Stimulated activated naive B cell treated with anti-CD40 and anti-IgM and Interleukin-4, amounts not matched to agents 10 μg/mL and 1 μg/mL and 100 μg/mL, for 72 hours (primary cell): ENCODE measurements around the gene DIPK1B.

Experiments
- ATAC-seq, 2 donors: fragments of 150-1000 bp; cut with Tn5 transposase; replicated peaks; 2 replicates each; pipeline ENCODE4 v1.10.0; 2021; ENCODE audit warnings: moderate library complexity in 1 of 2
- DNase-seq: peaks from one replicate; pipeline ENCODE4 v3.0.0; 2021
- H3K27ac Mint-ChIP-seq: one replicate; pipeline ENCODE4 v1.8.0; 2022; ENCODE audit warnings: mild to moderate bottlenecking, mixed read lengths
- H3K27me3 Mint-ChIP-seq, 2 donors: one replicate each; pipeline ENCODE4 v1.8.0; 2022; ENCODE audit warnings: mixed read lengths in 2 of 2
- H3K36me3 Mint-ChIP-seq, 2 donors: one replicate each; pipeline ENCODE4 v1.8.0; 2022; ENCODE audit warnings: mixed read lengths in 2 of 2, mild to moderate bottlenecking in 1 of 2
- H3K4me1 Mint-ChIP-seq, 2 donors: one replicate each; pipeline ENCODE4 v1.8.0; 2022; ENCODE audit warnings: mixed read lengths in 2 of 2, mild to moderate bottlenecking in 1 of 2
- H3K4me3 Mint-ChIP-seq, 2 donors: one replicate each; pipeline ENCODE4 v1.8.0; 2022; ENCODE audit warnings: mild to moderate bottlenecking in 2 of 2, mixed read lengths in 2 of 2, moderate library complexity in 1 of 2
- H3K9me3 Mint-ChIP-seq, 2 donors: one replicate each; pipeline ENCODE4 v1.8.0; 2022; ENCODE audit warnings: mixed read lengths in 2 of 2, mild to moderate bottlenecking in 1 of 2

DIPK1B gene

DNA sequence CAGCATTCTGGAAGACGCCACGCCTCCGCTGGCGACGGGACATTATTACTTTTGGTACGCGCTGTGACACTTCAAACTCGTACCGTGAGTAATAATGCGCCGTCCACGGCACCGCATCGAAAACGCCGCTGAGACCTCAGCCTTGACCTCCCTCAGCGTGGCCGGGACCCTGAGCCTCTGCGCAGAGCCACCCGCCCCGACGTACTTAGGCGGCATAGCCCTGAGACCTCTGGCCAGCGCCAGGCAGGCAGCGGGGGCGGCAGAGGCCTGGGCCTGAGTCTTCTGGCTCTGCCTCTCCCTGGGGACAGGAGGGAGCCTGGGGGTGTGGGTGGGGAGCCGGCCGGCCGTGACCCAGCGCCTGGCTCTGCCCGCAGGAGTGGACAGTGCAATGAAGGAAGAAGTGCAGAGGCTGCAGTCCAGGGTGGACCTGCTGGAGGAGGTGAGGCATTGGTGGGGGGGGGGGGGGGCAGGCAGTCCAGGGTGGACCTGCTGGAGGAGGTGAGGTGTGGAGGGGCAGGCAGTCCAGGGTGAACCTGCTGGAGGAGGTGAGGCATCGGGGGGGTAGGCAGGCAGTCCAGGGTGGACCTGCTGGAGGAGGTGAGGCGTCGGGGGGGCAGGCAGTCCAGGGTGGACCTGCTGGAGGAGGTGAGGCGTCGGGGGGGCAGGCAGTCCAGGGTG, 41.7 kb upstream of the DIPK1B start:
- Mint-ChIP-seq H3K4me3 (no peak overlapping the region), H3K4me1 (peaks cover 7 to 16% of the 10 kb centered on the region in 2 donors), H3K27ac (no peak overlapping the region), H3K36me3 (peaks cover 5 to 10% of the 10 kb centered on the region in 2 donors), H3K27me3 (peaks cover 18% of the 10 kb centered on the region in 2 donors), H3K9me3 (no peaks in the 10 kb centered on the region)
- ATAC-seq (no peak), DNase-seq (no peak)

- ATAC-seq: no peak
- peaks cover 7 to 16% of the 10 kb centered on the region in 2 donors for H3K4me1 Mint-ChIP-seq
- peaks cover 18% of the 10 kb centered on the region in 2 donors for H3K27me3 Mint-ChIP-seq
- no peak overlapping the region for H3K4me3 Mint-ChIP-seq
- DNase-seq: no peak
- H3K27ac Mint-ChIP-seq: no peak overlapping the region
- peaks cover 5 to 10% of the 10 kb centered on the region in 2 donors for H3K36me3 Mint-ChIP-seq
- no peaks in the 10 kb centered on the region for H3K9me3 Mint-ChIP-seq
Measured at GRCh38 chr9:136671254-136671614, 41.1 kb upstream of the DIPK1B start.

DNA sequence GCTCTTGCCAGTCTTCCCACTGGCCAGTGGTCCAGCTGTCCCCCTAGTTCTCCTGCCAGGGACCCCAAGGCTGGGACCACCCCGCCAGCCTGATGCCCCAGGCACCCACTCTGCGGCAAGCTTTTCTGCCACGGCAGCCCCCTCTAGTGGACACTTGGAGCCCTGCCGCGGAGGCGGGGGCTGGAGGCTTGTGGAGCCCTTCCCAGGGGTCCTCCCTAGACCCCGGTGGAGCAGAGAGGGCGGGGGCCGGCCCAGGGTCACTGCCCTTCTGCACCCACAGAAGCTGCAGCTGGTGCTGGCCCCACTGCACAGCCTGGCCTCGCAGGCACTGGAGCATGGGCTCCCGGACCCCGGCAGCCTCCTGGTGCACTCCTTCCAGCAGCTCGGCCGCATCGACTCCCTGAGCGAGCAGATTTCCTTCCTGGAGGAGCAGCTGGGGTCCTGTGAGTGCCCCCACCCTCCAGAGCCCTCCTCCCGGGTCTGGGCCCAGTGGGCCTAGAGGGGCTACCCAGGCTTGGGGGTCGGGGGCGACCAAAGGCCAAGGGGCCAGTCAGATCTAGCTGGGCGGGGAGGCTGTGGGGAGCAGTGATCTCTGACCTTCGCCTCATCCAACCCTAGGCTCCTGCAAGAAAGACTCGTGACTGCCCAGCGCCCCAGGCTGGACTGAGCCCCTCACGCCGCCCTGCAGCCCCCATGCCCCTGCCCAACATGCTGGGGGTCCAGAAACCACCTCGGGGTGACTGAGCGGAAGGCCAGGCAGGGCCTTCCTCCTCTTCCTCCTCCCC, 40.5 kb upstream of the DIPK1B start:
- Mint-ChIP-seq H3K27me3 (peaks cover 13% of the 10 kb centered on the region in 2 donors), H3K27ac (no peak overlapping the region), H3K36me3 (peaks cover 5 to 10% of the 10 kb centered on the region in 2 donors), H3K4me3 (no peak overlapping the region), H3K4me1 (peaks cover 4 to 11% of the 10 kb centered on the region in 2 donors), H3K9me3 (no peaks in the 10 kb centered on the region)
- ATAC-seq (peak; percentile 45 to 53), DNase-seq (no peak)

DNA sequence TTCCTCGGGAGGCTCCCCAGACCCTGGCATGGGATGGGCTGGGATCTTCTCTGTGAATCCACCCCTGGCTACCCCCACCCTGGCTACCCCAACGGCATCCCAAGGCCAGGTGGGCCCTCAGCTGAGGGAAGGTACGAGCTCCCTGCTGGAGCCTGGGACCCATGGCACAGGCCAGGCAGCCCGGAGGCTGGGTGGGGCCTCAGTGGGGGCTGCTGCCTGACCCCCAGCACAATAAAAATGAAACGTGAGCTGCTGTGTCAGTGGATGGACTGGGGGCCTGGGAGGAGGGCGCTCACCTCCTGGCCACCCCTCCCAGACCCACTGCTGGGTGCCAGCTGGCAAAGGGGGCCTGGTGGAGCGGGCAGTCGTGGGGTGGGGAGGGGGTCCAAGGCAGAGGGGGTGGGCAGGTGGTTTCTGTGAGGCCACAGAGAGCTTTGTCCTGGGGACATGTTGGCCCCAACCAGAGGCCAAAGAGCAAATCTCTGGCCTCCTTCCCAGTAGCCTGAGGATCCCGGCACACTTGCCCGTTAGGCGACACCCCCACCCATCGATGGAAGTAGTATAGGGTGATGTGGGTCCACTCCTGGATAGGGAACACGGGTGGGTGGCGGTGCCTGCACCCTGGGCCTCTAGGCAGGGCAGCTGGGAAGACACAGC, 39.8 kb upstream of the DIPK1B start:
- Mint-ChIP-seq H3K4me1 (peaks cover 4 to 11% of the 10 kb centered on the region in 2 donors), H3K36me3 (peaks cover 5 to 10% of the 10 kb centered on the region in 2 donors), H3K4me3 (no peak overlapping the region), H3K9me3 (no peaks in the 10 kb centered on the region), H3K27me3 (peaks cover 11 to 13% of the 10 kb centered on the region in 2 donors), H3K27ac (no peak overlapping the region)
- no peak for ATAC-seq
- no peak for DNase-seq

DNA sequence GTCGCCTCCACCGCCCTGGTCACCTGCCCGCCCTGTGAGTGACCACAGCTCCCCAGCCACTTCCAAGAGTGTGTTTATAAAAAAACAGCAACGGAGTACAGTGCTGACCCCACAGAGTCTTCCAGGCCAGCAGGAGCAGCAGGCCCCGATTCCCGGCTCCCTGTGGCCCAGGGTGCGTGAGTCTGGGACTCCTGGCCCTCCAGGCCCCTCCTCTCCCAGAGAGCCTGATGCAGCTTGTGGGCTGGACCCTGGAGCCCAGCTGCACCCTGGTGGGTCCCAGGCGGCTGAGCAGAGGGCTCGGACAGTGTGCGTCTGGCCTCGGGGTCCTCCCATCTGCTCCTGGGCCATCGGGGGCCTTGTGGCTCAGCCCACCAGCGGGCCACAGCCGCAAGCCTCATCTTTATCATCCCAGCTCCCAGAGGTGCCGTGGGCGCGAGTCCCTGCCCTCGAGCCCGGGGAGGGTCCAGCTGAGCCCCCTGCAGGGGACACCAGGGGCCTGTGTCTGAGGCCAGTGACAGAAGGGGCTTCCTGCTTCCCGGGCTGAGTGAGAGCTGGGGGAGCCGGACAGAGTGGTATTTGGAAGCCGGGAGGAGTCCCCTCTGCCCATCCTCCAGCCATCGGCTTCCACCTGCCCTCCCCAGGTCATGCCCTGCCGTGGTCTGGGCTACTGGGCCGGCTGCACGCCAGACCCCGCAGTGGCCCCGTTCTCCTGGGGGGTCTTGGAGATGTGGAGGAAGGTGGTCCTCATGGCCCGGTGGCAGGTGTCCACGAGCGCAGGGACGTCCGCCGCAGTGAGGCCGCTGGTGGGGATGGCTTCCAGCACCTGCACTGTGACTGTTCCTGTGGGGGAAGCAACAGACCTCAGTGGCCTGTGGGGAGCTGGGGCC, 39.0 kb upstream of the DIPK1B start:
- H3K4me1 Mint-ChIP-seq: peaks cover 4 to 11% of the 10 kb centered on the region in 2 donors
- ATAC-seq: no peak
- no peak overlapping the region for H3K4me3 Mint-ChIP-seq
- H3K27ac Mint-ChIP-seq: no peak overlapping the region
- peaks cover 5 to 10% of the 10 kb centered on the region in 2 donors for H3K36me3 Mint-ChIP-seq
- no peaks in the 10 kb centered on the region for H3K9me3 Mint-ChIP-seq
- DNase-seq: no peak
- H3K27me3 Mint-ChIP-seq: peaks cover 10 to 11% of the 10 kb centered on the region in 2 donors

DNA sequence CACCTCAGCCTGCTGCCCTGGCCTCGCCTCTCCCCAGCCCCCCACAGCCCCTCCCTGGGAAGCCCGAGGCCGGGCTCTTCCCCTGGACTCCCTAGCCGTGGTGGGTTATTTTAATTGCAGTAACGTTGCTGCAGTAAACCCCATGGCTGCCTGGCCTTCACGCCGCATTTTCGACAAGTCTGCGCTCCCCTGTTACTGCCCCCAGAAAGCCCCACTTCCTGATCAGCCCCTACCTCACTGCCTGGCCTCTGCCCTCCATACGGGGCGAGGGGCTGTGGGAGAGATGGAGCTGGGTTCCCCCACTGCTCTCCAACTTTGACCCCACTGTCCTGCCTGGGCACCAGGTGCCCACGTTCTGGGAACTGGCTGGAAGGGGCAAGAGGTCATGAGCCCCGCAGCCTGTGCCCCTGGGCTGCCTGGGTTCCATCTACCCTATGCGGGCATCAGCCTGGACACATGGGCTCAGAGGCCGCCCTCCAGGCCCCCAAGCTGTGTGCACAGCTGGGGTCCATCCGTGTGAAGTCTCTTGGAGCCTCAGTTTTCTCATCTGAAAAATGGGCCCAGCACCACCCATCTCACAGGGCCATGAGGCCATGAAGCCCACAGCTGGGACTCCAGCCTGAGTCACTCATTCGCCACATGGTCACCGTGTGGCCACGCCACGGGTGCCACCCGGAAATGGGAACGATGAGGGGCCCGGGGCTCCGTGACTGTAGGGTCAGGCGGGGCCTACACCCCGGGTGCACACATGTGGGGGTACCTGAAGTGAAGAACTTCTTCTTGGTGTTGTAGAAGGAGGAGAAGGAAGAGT, 38.2 kb upstream of the DIPK1B start:
- peaks cover 5 to 10% of the 10 kb centered on the region in 2 donors for H3K36me3 Mint-ChIP-seq

DNA sequence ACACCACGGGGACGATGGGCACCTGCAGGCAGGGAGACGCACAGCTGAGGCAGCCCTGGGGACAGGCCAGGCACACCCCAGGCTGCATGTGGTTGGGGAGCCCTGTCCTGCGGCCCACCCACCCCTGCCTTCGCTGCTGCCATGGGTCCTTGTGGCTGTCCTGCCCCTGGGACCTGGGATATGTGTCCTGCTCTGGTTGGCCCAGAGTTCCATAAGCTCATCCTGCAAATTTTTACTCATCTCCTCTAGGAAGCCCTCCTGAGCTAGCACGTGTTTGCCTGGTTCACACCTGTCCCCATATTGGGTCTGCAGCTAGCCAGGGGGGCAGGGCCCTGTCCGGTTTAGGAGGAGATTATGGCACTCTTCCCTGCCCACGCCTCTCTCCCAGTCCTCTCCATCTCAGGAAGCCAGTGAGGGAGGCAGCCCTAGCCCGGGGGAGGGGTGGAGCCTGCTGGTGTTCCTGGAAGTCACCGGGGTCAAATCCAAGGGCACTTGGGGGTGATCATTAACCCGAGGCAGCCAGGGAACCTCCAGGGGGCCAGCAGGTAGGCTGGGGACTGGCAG, 37.5 kb upstream of the DIPK1B start:
- no peak for DNase-seq
- peaks cover 1 to 6% of the 10 kb centered on the region in 2 donors for H3K27me3 Mint-ChIP-seq
- no peaks in the 10 kb centered on the region for H3K9me3 Mint-ChIP-seq
- peaks cover 8 to 15% of the 10 kb centered on the region in 2 donors for H3K4me1 Mint-ChIP-seq
- peaks cover 5 to 11% of the 10 kb centered on the region in 2 donors for H3K36me3 Mint-ChIP-seq
- no peak overlapping the region for H3K27ac Mint-ChIP-seq
- H3K4me3 Mint-ChIP-seq: no peak overlapping the region
- no peak for ATAC-seq

More for the DNA sequence above, 38.2 kb upstream of the DIPK1B start:
- Mint-ChIP-seq H3K27me3 (peaks cover 5 to 6% of the 10 kb centered on the region in 2 donors), H3K9me3 (no peaks in the 10 kb centered on the region), H3K4me1 (peaks cover 4 to 9% of the 10 kb centered on the region in 2 donors), H3K4me3 (no peak overlapping the region), H3K27ac (no peak overlapping the region)
- ATAC-seq (no peak), DNase-seq (no peak)

- Mint-ChIP-seq H3K27ac (no peak overlapping the region), H3K27me3 (peaks cover 0 to 6% of the 10 kb centered on the region in 2 donors), H3K9me3 (no peaks in the 10 kb centered on the region), H3K4me1 (peaks cover 8 to 15% of the 10 kb centered on the region in 2 donors), H3K4me3 (no peak overlapping the region), H3K36me3 (peaks cover 5 to 11% of the 10 kb centered on the region in 2 donors)
- DNase-seq: no peak
- ATAC-seq: no peak
Measured at GRCh38 chr9:136675477-136676296, 36.7 kb upstream of the DIPK1B start.

DNA sequence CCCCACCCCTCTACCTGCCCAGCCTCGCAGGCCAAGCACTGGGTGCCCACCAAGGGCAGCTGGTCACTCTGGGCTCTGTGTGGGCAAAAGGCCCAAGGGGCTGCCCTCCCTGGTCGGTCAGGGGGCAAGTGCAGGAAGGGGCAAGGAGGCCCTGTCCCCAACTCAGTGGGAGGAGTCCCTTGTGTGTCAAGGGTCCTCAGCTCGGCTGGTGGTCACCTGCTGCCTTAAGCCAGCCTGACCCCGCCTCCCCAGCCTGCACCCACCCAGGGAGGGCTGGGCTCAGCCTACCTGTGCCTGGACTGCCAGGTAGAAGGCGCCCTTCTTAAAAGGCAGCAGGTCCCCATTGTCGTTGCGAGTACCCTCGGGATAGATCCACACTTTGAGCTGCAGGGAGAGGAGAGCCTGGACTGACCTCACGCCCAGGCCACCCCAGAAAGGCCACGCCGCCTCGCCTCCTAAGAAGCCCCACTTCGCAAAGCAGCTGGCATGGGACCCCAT, 36.0 kb upstream of the DIPK1B start:
- peaks cover 5 to 11% of the 10 kb centered on the region in 2 donors for H3K36me3 Mint-ChIP-seq
- no peak overlapping the region for H3K27ac Mint-ChIP-seq
- H3K4me3 Mint-ChIP-seq: no peak overlapping the region
- peaks cover 0 to 5% of the 10 kb centered on the region in 2 donors for H3K27me3 Mint-ChIP-seq
- H3K4me1 Mint-ChIP-seq: peaks cover 7 to 15% of the 10 kb centered on the region in 2 donors
- ATAC-seq: no peak
- H3K9me3 Mint-ChIP-seq: no peaks in the 10 kb centered on the region
- no peak for DNase-seq

DNA sequence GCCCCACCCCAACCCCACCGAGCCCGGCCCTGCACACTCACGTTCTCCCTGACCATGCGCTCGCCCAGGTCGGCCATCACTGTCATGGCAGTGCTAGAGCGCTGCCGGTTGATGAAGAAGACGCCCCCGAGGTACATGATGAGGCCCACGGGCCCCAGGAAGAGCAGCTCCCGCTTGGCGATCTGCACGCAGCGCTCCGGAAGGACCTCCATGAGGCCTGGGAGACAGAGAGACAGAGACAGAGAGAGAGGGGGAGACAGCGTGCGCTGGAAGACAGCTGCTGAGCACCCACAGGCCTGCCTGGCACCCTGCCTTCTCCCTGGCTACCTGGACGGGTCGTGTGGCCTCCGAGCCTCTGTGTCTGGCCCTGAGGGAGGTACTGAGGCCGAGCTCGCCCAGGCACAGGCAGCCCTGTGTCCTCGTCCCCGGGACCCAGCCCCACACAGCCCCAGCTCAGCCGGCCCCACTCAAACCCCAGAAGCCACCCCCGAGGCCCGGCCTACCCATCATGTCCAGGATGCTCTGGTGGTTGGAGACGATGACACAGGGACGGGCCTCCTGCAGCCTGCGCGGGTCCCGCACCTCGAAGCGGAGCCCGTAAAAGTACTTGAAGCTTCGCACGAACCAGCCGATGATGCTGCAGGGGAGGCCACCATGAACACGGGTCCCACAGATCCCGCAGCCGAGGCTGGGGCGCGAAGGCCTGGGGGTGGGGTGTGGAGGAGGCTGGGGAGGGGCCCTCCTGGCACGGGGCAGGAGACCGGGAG, 35.3 kb upstream of the DIPK1B start:
- H3K4me1 Mint-ChIP-seq: peaks cover 7 to 10% of the 10 kb centered on the region in 2 donors

DNA sequence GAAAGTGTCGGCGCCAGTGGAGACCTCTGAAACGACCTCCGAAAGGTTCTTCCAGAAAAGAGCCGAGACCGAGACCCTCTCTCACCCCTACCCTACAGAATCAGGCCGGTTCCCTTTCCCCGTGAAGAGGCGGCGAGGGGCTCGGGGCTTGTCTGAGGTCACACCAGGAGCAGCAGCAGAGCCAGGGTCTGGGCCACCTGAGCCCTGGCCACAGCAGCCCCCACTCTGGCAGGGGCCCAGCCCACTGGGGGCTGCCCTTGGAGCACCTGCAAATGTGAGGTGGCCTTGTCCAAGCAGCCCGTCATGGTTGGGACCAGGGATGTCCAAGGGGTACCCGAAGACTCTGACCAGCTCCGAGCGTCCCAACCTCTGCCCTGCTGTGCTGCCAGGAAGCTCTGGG, 34.3 kb upstream of the DIPK1B start:
- H3K27ac Mint-ChIP-seq: no peak overlapping the region
- no peaks in the 10 kb centered on the region for H3K27me3 Mint-ChIP-seq
- no peak for ATAC-seq
- H3K4me3 Mint-ChIP-seq: no peak overlapping the region
- H3K4me1 Mint-ChIP-seq: peaks cover 7 to 10% of the 10 kb centered on the region in 2 donors
- H3K36me3 Mint-ChIP-seq: peaks cover 5 to 10% of the 10 kb centered on the region in 2 donors
- DNase-seq: no peak
- H3K9me3 Mint-ChIP-seq: no peaks in the 10 kb centered on the region

More for the DNA sequence above, 35.3 kb upstream of the DIPK1B start:
- H3K27ac Mint-ChIP-seq: no peak overlapping the region
- H3K9me3 Mint-ChIP-seq: no peaks in the 10 kb centered on the region
- no peak overlapping the region for H3K4me3 Mint-ChIP-seq
- DNase-seq (no peak), ATAC-seq (no peak)
- H3K36me3 Mint-ChIP-seq: peaks cover 5 to 11% of the 10 kb centered on the region in 2 donors
- H3K27me3 Mint-ChIP-seq: no peaks in the 10 kb centered on the region
